OCI-LY1 (cell line): ENCODE measurements around the gene CRYBA1.
"Not testable (repeated sequence)": the region's sequence is repeated elsewhere in the genome, so short reads cannot be mapped to it uniquely, and the experiment has no call there.

Source experiments
- H2AFZ ChIP-seq: fragments of 200-600 bp; sonication (generic), shearing (Covaris generic); 2 replicates; pipeline ENCODE4 v1.6.0; 2014; ENCODE audit warnings: antibody characterized with exemption, mild to moderate bottlenecking, low read length
- H3F3A ChIP-seq: fragments of 200-600 bp; sonication (generic), shearing (Covaris generic); 2 replicates; pipeline ENCODE4 v1.6.0; 2014; ENCODE audit warnings: mild to moderate bottlenecking, antibody characterized with exemption, low read length, moderate library complexity; ENCODE audit not compliant: insufficient read depth
- H3K27ac ChIP-seq: fragments of 200-600 bp; sonication (generic); 2 replicates; pipeline ENCODE4 v1.5.1; 2014; ENCODE audit warnings: low read length, mixed run types, mild to moderate bottlenecking, low read depth; ENCODE audit not compliant: poor library complexity, severe bottlenecking
- H3K27me3 ChIP-seq: fragments of 200-600 bp; sonication (generic); 2 replicates; pipeline ENCODE4 v1.6.0; 2014; ENCODE audit warnings: antibody characterized with exemption, mild to moderate bottlenecking, low read length, moderate library complexity; ENCODE audit not compliant: insufficient read depth
- H3K36me3 ChIP-seq: fragments of 200-600 bp; sonication (generic); 2 replicates; pipeline ENCODE4 v1.6.1; 2014; ENCODE audit warnings: mild to moderate bottlenecking, antibody characterized with exemption, low read length, moderate library complexity, mixed read lengths; ENCODE audit not compliant: insufficient read depth
- H3K4me1 ChIP-seq: fragments of 200-600 bp; sonication (generic); 2 replicates; pipeline ENCODE4 v1.5.1; 2014; ENCODE audit warnings: mild to moderate bottlenecking, low read length, moderate library complexity; ENCODE audit not compliant: insufficient read depth, severe bottlenecking
- H3K4me2 ChIP-seq: fragments of 200-600 bp; sonication (generic), shearing (Covaris generic); 2 replicates; pipeline ENCODE4 v1.6.1; 2014; ENCODE audit warnings: low read length
- H3K4me3 ChIP-seq: fragments of 200-600 bp; sonication (generic); 2 replicates; pipeline ENCODE4 v1.5.1; 2014; ENCODE audit warnings: low read length, low read depth, mild to moderate bottlenecking, mixed read lengths; ENCODE audit not compliant: poor library complexity, severe bottlenecking
- H3K79me2 ChIP-seq: fragments of 200-600 bp; shearing (Covaris generic); 2 replicates; pipeline ENCODE4 v1.6.1; 2016; ENCODE audit warnings: mixed run types, low read length, mixed read lengths; ENCODE audit not compliant: insufficient read depth
- H3K9ac ChIP-seq: fragments of 200-600 bp; sonication (generic), shearing (Covaris generic); 2 replicates; pipeline ENCODE4 v1.6.1; 2014; ENCODE audit warnings: mild to moderate bottlenecking, low read length, mixed read lengths
- H3K9me2 ChIP-seq: fragments of 200-600 bp; sonication (generic), shearing (Covaris generic); 2 replicates; pipeline ENCODE4 v1.6.1; 2014; ENCODE audit warnings: low read depth, mild to moderate bottlenecking, low read length, mixed read lengths
- H3K9me3 ChIP-seq: fragments of 200-600 bp; shearing (Covaris generic); 2 replicates; pipeline ENCODE4 v1.6.1; 2014; ENCODE audit warnings: low read length, mixed read lengths
- H4K20me1 ChIP-seq: fragments of 200-600 bp; sonication (generic), shearing (Covaris generic); 2 replicates; pipeline ENCODE4 v1.6.0; 2016; ENCODE audit warnings: mild to moderate bottlenecking, low read length; ENCODE audit not compliant: insufficient read depth
- CTCF ChIP-seq: fragments of 200-600 bp; sonication (generic), shearing (Covaris generic); IDR thresholded peaks from 2 replicates; pipeline ENCODE4 v1.5.1; 2017; ENCODE audit warnings: mild to moderate bottlenecking, antibody characterized with exemption, low read length, moderate library complexity, mixed read lengths
- EZH2 ChIP-seq: fragments of 200-600 bp; sonication (generic), shearing (Covaris generic); IDR thresholded peaks from 2 replicates; pipeline ENCODE4 v1.8.0; 2017; ENCODE audit warnings: borderline replicate concordance, mixed run types, mild to moderate bottlenecking, antibody characterized with exemption, low read length, moderate library complexity, mixed read lengths

The CRYBA1 gene

DNA sequence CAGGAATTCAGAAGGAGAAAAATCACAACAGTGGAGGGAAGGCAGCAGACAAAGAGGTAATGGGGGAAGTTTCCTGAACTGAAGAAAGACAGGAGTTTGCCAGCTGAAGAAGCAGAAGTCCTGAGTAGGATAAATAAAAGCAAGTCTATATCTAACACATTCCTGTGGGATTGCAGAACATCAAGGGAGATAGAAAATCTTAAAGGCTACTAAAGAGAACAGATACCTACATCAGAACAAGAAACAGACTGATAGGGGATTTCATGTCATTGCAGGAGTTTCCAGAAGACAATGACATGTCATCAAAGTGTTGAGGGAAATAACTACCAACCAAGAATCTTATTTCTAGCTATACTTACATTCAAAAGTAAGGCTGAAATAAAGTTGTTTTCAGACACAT lies 21.3 kb upstream of the CRYBA1 start:
- Histone ChIP-seq H2AFZ (no peak overlapping the region), H3K4me2 (no peak overlapping the region), H3F3A (no peaks in the 10 kb centered on the region), H4K20me1 (no peaks in the 10 kb centered on the region), H3K27me3 (no peaks in the 10 kb centered on the region; the same call in 1 of the 2 replicates), H3K9me2 (no peaks in the 10 kb centered on the region), H3K4me3 (no peak overlapping the region), H3K79me2 (no peaks in the 10 kb centered on the region), H3K27ac (no peak overlapping the region), H3K9ac (no peak overlapping the region), H3K36me3 (no peaks in the 10 kb centered on the region; the same call in 1 of the 2 replicates), H3K9me3 (no peaks in the 10 kb centered on the region), H3K4me1 (no peaks in the 10 kb centered on the region)
- TF ChIP-seq CTCF: no peak
- no peak for TF ChIP-seq EZH2

DNA sequence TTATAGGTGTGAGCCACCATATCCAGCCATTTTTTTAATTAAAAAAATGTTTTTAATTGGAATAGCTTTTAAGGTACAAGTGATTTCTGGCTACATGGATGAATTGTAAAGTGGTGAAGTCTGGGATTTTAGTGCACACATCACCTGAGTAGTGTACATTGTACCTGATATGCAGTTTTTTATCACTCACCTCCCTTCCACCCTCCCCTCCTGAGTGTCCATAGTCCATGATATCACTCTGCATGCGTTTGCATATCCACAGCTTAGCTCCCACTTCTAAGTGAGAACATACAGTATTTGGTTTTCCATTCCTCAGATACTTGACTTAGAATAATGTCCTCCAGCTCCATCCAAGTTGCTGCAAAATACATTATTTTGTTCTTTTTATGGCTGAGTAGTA lies 13.4 kb upstream of the CRYBA1 start:
- H3K4me1 ChIP-seq: no peaks in the 10 kb centered on the region
- H3F3A ChIP-seq: no peaks in the 10 kb centered on the region
- H4K20me1 ChIP-seq: no peaks in the 10 kb centered on the region
- no peak overlapping the region for H3K9ac ChIP-seq
- no peaks in the 10 kb centered on the region for H3K79me2 ChIP-seq
- no peaks in the 10 kb centered on the region for H3K9me2 ChIP-seq
- no peak overlapping the region for H3K27ac ChIP-seq
- no peak overlapping the region for H2AFZ ChIP-seq
- no peak for TF ChIP-seq CTCF
- TF ChIP-seq EZH2: no peak
- no peaks in the 10 kb centered on the region; the same call in 1 of the 2 replicates for H3K27me3 ChIP-seq
- no peaks in the 10 kb centered on the region for H3K36me3 ChIP-seq
- no peak overlapping the region for H3K4me2 ChIP-seq
- no peak overlapping the region for H3K4me3 ChIP-seq
- H3K9me3 ChIP-seq: no peaks in the 10 kb centered on the region

GRCh38 chr17:29234972-29235371 lies 11.7 kb upstream of the CRYBA1 start:
- not testable (repeated sequence) for H3K27me3 ChIP-seq, H3K4me1 ChIP-seq, H3K27ac ChIP-seq, H3K9me3 ChIP-seq, H3K79me2 ChIP-seq, H3K36me3 ChIP-seq, H2AFZ ChIP-seq, H3K9me2 ChIP-seq, H4K20me1 ChIP-seq, H3K4me2 ChIP-seq, H3K9ac ChIP-seq, H3F3A ChIP-seq, H3K4me3 ChIP-seq

GRCh38 chr17:29235904-29236303 lies 10.8 kb upstream of the CRYBA1 start:
- Histone ChIP-seq H3K4me1 (no peaks in the 10 kb centered on the region), H3K79me2 (no peaks in the 10 kb centered on the region), H3K36me3 (no peaks in the 10 kb centered on the region), H3K27ac (no peak overlapping the region), H3K9me3 (no peaks in the 10 kb centered on the region), H3K4me2 (no peak overlapping the region), H3K9ac (no peak overlapping the region), H3F3A (no peaks in the 10 kb centered on the region), H4K20me1 (no peaks in the 10 kb centered on the region), H3K4me3 (no peak overlapping the region), H3K27me3 (no peaks in the 10 kb centered on the region), H3K9me2 (no peaks in the 10 kb centered on the region), H2AFZ (no peak overlapping the region)
- TF ChIP-seq CTCF (no peak), EZH2 (no peak)
